Measurements from ENCODE around the gene MRPL58.

- TF ChIP-seq CTCF (IDR thresholded peaks at IDR 0.05; ENCODE audit: insufficient read depth, low read depth, low read length) (no peak), EZH2 (IDR thresholded peaks at IDR 0.05; ENCODE audit: insufficient read depth, low read length) (no peak)
Measured at GRCh38 chr17:74995847-74996246, 16.6 kb upstream of the MRPL58 start.

Data from astrocyte (in vitro differentiated cells and primary cell).